Skeletal muscle satellite cell (primary cell): ENCODE results near the gene PRKAG2.
A peak's percentile ranks its signal among the peaks of the same experiment; 100 is the strongest.

ENCODE experiments used
- H3K27me3 ChIP-seq: 2 replicates; pipeline ENCODE4 v1.7.0; 2013; ENCODE audit warnings: low read length; ENCODE audit not compliant: control insufficient read depth, insufficient read depth
- H3K36me3 ChIP-seq: 2 replicates; pipeline ENCODE4 v1.7.0; 2013; ENCODE audit warnings: mild to moderate bottlenecking, control low read depth, low read length; ENCODE audit not compliant: insufficient read depth
- H3K4me1 ChIP-seq: 2 replicates; pipeline ENCODE4 v1.7.0; 2013; ENCODE audit warnings: low read length; ENCODE audit not compliant: control insufficient read depth, insufficient read depth
- H3K4me2 ChIP-seq: 2 replicates; pipeline ENCODE4 v1.7.0; 2013; ENCODE audit warnings: mild to moderate bottlenecking, low read length
- H3K4me3 ChIP-seq: 2 replicates; pipeline ENCODE4 v1.7.0; 2013; ENCODE audit warnings: low read length
- H3K9ac ChIP-seq: 2 replicates; pipeline ENCODE4 v1.7.0; 2013; ENCODE audit warnings: mild to moderate bottlenecking, low read depth, low read length, moderate library complexity
- H3K9me3 ChIP-seq: replicated peaks from 2 replicates; pipeline ENCODE4 v1.7.0; 2013; ENCODE audit warnings: mild to moderate bottlenecking, control low read depth, low read length

PRKAG2 gene

DNA sequence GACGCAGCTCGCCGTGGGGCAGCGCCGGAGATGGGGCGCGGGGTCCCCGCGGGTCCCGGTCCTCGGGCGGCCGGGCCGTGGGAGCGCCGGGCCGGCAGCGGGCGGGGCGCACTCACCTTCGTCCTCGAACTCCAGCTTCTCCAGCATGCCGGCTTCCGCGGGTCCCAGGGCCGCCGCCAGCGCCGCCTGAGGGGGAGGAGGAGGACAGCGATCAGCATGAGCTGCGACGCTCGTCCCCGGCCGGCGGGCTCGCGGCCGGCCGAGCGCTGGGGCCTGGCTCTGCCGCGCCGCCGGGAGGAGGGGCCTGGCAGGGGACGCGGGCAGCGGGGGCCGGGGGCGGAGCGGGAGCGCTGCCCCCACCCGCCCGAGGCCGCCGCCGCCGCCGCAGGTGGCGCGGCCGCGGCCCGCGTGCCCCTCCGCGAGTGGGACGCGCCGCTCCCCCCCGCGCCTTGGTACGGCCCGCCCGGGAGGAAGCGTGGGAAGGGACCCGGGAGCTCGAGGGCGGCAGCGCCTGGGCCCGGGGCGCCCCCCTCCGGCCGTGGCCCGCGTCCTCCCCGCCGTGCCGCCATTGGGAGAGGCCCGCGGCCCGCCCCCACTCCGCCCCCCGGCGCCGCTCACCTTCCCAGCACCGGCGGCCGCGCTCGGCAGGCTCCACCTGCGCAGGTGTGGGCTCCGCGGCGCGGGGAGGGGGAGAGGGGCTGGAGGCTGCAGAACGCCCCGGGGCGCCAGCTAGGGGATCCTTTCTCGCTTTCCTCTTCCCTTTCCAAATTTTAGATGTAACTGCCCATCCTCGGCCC is 244.8 kb downstream of the PRKAG2 start:
- H3K9ac ChIP-seq = peak overlapping the region; percentile 83
- H3K4me3 ChIP-seq = peak overlapping the region; percentile 93
- no peaks in the 10 kb centered on the region for H3K27me3 ChIP-seq
- H3K4me2 ChIP-seq = peak overlapping the region; percentile 93
- H3K36me3 ChIP-seq = peaks cover 5% of the 10 kb centered on the region
- no peaks in the 10 kb centered on the region for H3K9me3 ChIP-seq
- H3K4me1 ChIP-seq = peaks cover 9% of the 10 kb centered on the region

- Histone ChIP-seq H3K9ac (peak overlapping the region; percentile 83), H3K4me1 (peaks cover 13% of the 10 kb centered on the region), H3K4me3 (peak overlapping the region; percentile 93), H3K27me3 (no peaks in the 10 kb centered on the region), H3K4me2 (peak overlapping the region; percentile 93), H3K36me3 (peaks cover 5% of the 10 kb centered on the region), H3K9me3 (no peaks in the 10 kb centered on the region)
Measured at GRCh38 chr7:151631570-151631952, 245.4 kb downstream of the PRKAG2 start.

DNA sequence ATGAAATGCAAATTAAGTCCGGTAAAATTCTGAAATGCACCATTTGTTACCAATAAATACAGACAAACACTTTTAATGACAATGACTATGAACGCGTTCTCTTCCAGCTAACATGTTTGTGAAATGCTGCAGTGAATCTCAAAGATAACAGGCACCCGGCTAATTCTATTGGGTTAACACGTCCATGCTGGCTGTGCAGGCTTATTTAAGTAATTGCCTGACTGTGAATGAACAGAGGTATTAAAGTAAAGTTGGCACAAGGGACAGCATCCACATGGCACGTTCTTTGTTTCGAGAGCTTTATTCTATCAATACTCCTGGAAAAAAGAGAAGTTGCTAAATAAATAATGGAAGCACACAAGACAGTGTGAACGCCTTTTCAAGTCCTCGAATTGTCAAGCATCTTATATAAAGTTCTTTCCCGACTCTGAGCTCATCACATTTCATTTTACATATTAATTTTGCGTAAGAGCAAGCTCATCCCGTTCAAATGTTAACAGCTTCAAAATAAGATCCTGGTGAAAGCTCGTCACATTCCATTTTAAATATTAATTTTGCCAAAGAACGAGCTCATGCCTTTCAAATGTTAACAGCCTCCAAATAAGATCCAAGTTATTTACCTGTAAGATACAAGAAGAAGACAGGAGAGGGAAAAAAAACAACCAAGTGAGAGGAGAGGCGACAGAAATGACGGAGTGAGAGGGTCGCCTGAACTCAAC is 245.9 kb downstream of the PRKAG2 start:
- H3K27me3 ChIP-seq = no peaks in the 10 kb centered on the region
- H3K9me3 ChIP-seq = no peaks in the 10 kb centered on the region
- peak overlapping the region; percentile 93 for H3K4me3 ChIP-seq
- H3K4me1 ChIP-seq = peaks cover 17% of the 10 kb centered on the region
- peak overlapping the region; percentile 93 for H3K4me2 ChIP-seq
- H3K9ac ChIP-seq = peak overlapping the region; percentile 83
- peaks cover 5% of the 10 kb centered on the region for H3K36me3 ChIP-seq

DNA sequence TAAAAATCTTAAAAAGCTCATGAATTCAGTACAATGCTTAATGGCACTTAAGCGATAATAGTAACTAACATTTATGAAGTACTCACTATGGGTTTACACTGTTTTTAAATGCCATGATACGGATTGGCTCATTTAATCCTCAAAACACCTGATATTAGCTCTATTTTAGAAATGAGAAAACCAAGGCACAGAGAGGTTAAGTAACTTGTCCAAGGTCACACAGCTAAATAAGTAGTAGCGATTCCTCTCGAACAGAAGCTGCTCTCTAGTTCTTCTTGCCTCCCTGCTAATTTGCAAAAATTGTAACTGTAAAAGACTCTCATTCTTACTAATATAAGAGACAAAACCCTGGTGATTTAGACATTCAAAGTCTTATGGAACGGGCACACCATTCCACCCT is 246.6 kb downstream of the PRKAG2 start:
- peak overlapping the region; percentile 93 for H3K4me2 ChIP-seq
- H3K4me3 ChIP-seq = peak overlapping the region; percentile 93
- no peaks in the 10 kb centered on the region for H3K27me3 ChIP-seq
- peak overlapping the region; percentile 83 for H3K9ac ChIP-seq
- H3K36me3 ChIP-seq = peaks cover 5% of the 10 kb centered on the region
- H3K9me3 ChIP-seq = no peaks in the 10 kb centered on the region
- H3K4me1 ChIP-seq = peaks cover 19% of the 10 kb centered on the region

DNA sequence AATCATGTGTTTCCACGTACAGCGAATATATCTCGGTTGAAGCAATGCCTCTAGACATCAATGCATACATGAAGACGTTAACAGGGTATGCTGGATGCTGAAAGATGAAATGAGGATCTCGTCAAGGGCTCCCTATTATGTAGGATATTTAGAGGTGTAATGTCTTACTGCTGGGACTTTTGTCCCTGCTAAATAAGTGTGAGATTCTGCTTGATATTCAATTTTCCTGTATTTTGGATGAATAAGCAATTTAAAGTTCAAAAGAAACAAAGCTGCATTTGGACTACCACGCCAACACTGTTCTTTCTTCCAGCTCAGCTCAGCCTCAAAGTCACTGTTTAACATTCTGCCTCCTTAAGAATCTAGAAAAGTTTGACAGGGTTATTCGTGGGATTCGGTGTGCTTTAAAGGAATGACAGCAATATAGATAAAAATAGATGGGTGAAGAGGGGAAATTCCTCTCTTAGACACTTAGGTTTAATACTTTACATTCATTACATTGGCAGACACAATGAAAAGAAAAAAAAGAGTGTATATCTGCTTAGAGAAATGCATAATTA is 247.1 kb downstream of the PRKAG2 start:
- H3K4me3 ChIP-seq = no peak overlapping the region
- H3K4me1 ChIP-seq = peaks cover 19% of the 10 kb centered on the region
- no peak overlapping the region for H3K4me2 ChIP-seq

GRCh38 chr7:151628846-151629604 is 247.9 kb downstream of the PRKAG2 start:
- Histone ChIP-seq H3K9ac (no peak overlapping the region), H3K4me1 (peaks cover 25% of the 10 kb centered on the region), H3K36me3 (peaks cover 5% of the 10 kb centered on the region)

More for the DNA sequence above, 247.1 kb downstream of the PRKAG2 start:
- H3K36me3 ChIP-seq = peaks cover 5% of the 10 kb centered on the region
- H3K9ac ChIP-seq = no peak overlapping the region
- no peaks in the 10 kb centered on the region for H3K27me3 ChIP-seq
- H3K9me3 ChIP-seq = no peaks in the 10 kb centered on the region

GRCh38 chr7:151626422-151627115 is 250.3 kb downstream of the PRKAG2 start:
- Histone ChIP-seq H3K4me1 (peaks cover 33% of the 10 kb centered on the region), H3K9me3 (no peaks in the 10 kb centered on the region), H3K9ac (no peak overlapping the region), H3K27me3 (no peaks in the 10 kb centered on the region), H3K36me3 (peaks cover 5% of the 10 kb centered on the region), H3K4me2 (no peak overlapping the region), H3K4me3 (no peak overlapping the region)

More at GRCh38 chr7:151628846-151629604, 247.9 kb downstream of the PRKAG2 start:
- Histone ChIP-seq H3K9me3 (no peaks in the 10 kb centered on the region), H3K4me2 (no peak overlapping the region), H3K4me3 (no peak overlapping the region), H3K27me3 (no peaks in the 10 kb centered on the region)

- Histone ChIP-seq H3K9me3 (no peaks in the 10 kb centered on the region), H3K4me2 (no peak overlapping the region), H3K4me1 (peaks cover 29% of the 10 kb centered on the region), H3K9ac (no peak overlapping the region), H3K4me3 (no peak overlapping the region), H3K36me3 (peaks cover 5% of the 10 kb centered on the region), H3K27me3 (no peaks in the 10 kb centered on the region)
Measured at GRCh38 chr7:151625606-151626005, 251.3 kb downstream of the PRKAG2 start.

DNA sequence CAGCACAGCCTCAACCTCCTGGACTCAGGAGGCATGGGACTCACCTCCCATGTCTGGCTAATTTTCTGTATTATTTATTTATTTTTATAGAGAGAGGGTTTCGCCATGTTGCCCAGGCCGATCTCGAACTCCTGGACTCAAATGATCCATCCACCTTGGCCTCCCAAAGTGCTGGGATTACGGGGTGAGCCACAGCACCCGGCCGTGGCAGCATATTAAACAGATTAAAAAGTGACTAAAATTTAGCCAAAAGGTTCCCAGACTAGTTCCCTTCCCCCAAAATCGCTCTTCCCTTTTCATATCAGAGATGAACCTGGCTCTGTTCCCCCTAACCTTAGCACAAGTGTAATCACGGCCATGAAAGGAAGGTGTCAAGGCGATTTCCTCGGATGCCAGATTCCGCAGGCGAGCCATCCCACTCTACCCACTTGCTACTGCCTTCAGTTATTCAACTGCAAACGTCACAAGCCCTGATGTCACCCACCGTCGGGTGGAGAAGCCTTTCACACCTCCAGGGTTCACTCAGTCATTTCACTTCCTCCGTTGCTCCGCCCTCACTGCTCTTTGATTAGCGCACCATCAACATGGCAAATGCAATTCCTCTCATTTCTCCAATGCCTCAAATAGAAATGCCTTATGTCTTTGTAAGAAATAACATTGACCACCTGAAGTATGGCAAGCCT is 252.5 kb downstream of the PRKAG2 start:
- H3K27me3 ChIP-seq = no peaks in the 10 kb centered on the region

GRCh38 chr7:151623766-151624165 is 253.1 kb downstream of the PRKAG2 start:
- H3K4me2 ChIP-seq = peak overlapping the region; percentile 14
- H3K9me3 ChIP-seq = no peaks in the 10 kb centered on the region
- H3K9ac ChIP-seq = no peak overlapping the region
- no peaks in the 10 kb centered on the region for H3K27me3 ChIP-seq
- H3K36me3 ChIP-seq = peaks cover 5% of the 10 kb centered on the region
- H3K4me1 ChIP-seq = peaks cover 25% of the 10 kb centered on the region
- H3K4me3 ChIP-seq = no peak overlapping the region

More for the DNA sequence above, 252.5 kb downstream of the PRKAG2 start:
- H3K4me2 ChIP-seq = no peak overlapping the region
- no peak overlapping the region for H3K9ac ChIP-seq
- H3K36me3 ChIP-seq = peaks cover 5% of the 10 kb centered on the region
- H3K9me3 ChIP-seq = no peaks in the 10 kb centered on the region
- peaks cover 25% of the 10 kb centered on the region for H3K4me1 ChIP-seq
- H3K4me3 ChIP-seq = no peak overlapping the region
